HEK293 (cell line): Measurements from ENCODE around the gene DCDC2.
"Not testable (repeated sequence)": the region's sequence is repeated elsewhere in the genome, so short reads cannot be mapped to it uniquely, and the experiment has no call there.

Experiments
- CTCF ChIA-PET: fragments of 350-600 bp; formaldehyde crosslinking; extraction: SDS; loops from one replicate; lab custom pipeline; 2021; ENCODE audit warnings: antibody characterized with exemption; lab: Yijun Ruan, JAX
- POLR2A ChIA-PET: fragments of 300-600 bp; formaldehyde crosslinking; extraction: SDS; loops from one replicate; lab custom pipeline; 2020; ENCODE audit warnings: antibody characterized with exemption, inconsistent platforms; lab: Yijun Ruan, JAX
- H3K27ac ChIP-seq: fragments of 200-500 bp; sonication (Bioruptor generic); 2 replicates; pipeline ENCODE4 v1.5.1; 2014; ENCODE audit warnings: low read depth, low read length, control low read depth, inconsistent platforms; ENCODE audit errors: extremely low read depth
- H3K36me3 ChIP-seq, 2 experiments: fragments of 200-500 bp in 1 of 2; sonication (Bioruptor generic) in 1 of 2; 1 replicate in 1 of 2; 2 replicates in 1 of 2; pipeline ENCODE4 v1.5.1; 2014 to 2017; ENCODE audit warnings: inconsistent platforms in 2 of 2, low read length in 2 of 2; ENCODE audit not compliant: control insufficient read depth in 2 of 2, insufficient read depth in 1 of 2
- H3K4me1 ChIP-seq: fragments of 200-500 bp; sonication (Bioruptor generic); 2 replicates; pipeline ENCODE4 v1.5.1; 2014; ENCODE audit warnings: mild to moderate bottlenecking, low read length, inconsistent platforms; ENCODE audit not compliant: control insufficient read depth, insufficient read depth
- H3K4me3 ChIP-seq: 2 replicates; pipeline ENCODE4 v1.5.1; 2011; ENCODE audit warnings: low read depth, mild to moderate bottlenecking, control low read depth, low read length, moderate library complexity
- H3K9me3 ChIP-seq: fragments of 200-500 bp; sonication (Bioruptor generic); 2 replicates; pipeline ENCODE4 v1.5.1; 2014; ENCODE audit warnings: low read depth, low read length, inconsistent platforms; ENCODE audit not compliant: control insufficient read depth, insufficient read depth
- BCL11A ChIP-seq: fragments of 450-650 bp; formaldehyde crosslinking; IDR thresholded peaks from 2 replicates; pipeline ENCODE4 v1.5.1; 2016; ENCODE audit warnings: low read depth, missing biosample characterization, missing genetic modification characterization
- BCL11B ChIP-seq: fragments of 450-650 bp; formaldehyde crosslinking; IDR thresholded peaks from 2 replicates; pipeline ENCODE4 v1.5.1; 2016; ENCODE audit warnings: low read depth, missing biosample characterization, missing genetic modification characterization
- FEZF1 ChIP-seq: fragments of 450-650 bp; formaldehyde crosslinking; IDR thresholded peaks from 2 replicates; pipeline ENCODE4 v1.5.1; 2016; ENCODE audit warnings: missing biosample characterization, missing genetic modification characterization
- GLIS1 ChIP-seq: fragments of 450-650 bp; formaldehyde crosslinking; IDR thresholded peaks from 2 replicates; pipeline ENCODE4 v1.5.1; 2016; ENCODE audit warnings: missing biosample characterization, missing genetic modification characterization
- HOXC10 ChIP-seq: sonication (generic); formaldehyde crosslinking; IDR thresholded peaks from 2 replicates; pipeline ENCODE4 v1.8.1; 2023; ENCODE audit warnings: mild to moderate bottlenecking, missing genetic modification reagents
- KLF10 ChIP-seq: fragments of 450-650 bp; IDR thresholded peaks from 2 replicates; pipeline ENCODE4 v1.5.1; 2018; ENCODE audit warnings: missing biosample characterization, mild to moderate bottlenecking, missing genetic modification characterization
- SP7 ChIP-seq: fragments of 450-650 bp; formaldehyde crosslinking; IDR thresholded peaks from 2 replicates; pipeline ENCODE4 v1.5.1; 2016; ENCODE audit warnings: missing biosample characterization, missing genetic modification characterization
- WT1 ChIP-seq: fragments of 450-650 bp; formaldehyde crosslinking; IDR thresholded peaks from 2 replicates; pipeline ENCODE4 v1.5.1; 2016; ENCODE audit warnings: missing biosample characterization, missing genetic modification characterization
- ZBTB1 ChIP-seq: fragments of 450-650 bp; formaldehyde crosslinking; IDR thresholded peaks from 2 replicates; pipeline ENCODE4 v1.5.1; 2016; ENCODE audit warnings: missing biosample characterization, missing genetic modification characterization
- ZBTB17 ChIP-seq: fragments of 450-650 bp; formaldehyde crosslinking; IDR thresholded peaks from 2 replicates; pipeline ENCODE4 v1.5.1; 2016; ENCODE audit warnings: missing biosample characterization, missing genetic modification characterization
- ZBTB8A ChIP-seq: fragments of 450-650 bp; formaldehyde crosslinking; IDR thresholded peaks from 2 replicates; pipeline ENCODE4 v1.5.1; 2016; ENCODE audit warnings: missing biosample characterization, missing genetic modification characterization
- ZEB2 ChIP-seq: fragments of 450-650 bp; formaldehyde crosslinking; IDR thresholded peaks from 2 replicates; pipeline ENCODE4 v1.5.1; 2016; ENCODE audit warnings: missing biosample characterization, missing genetic modification characterization
- ZFHX2 ChIP-seq: fragments of 450-650 bp; formaldehyde crosslinking; conservative IDR thresholded peaks from 2 replicates; pipeline ENCODE4 v1.5.1; 2016; ENCODE audit warnings: missing biosample characterization, missing genetic modification characterization
- ZNF140 ChIP-seq: fragments of 450-650 bp; formaldehyde crosslinking; IDR thresholded peaks from 2 replicates; pipeline ENCODE4 v1.5.1; 2016; ENCODE audit warnings: missing biosample characterization, missing genetic modification characterization
- ZNF302 ChIP-seq: fragments of 450-650 bp; formaldehyde crosslinking; IDR thresholded peaks from 2 replicates; pipeline ENCODE4 v1.5.1; 2016; ENCODE audit warnings: missing biosample characterization, missing genetic modification characterization, low read depth
- ZNF366 ChIP-seq: fragments of 450-650 bp; formaldehyde crosslinking; conservative IDR thresholded peaks from 2 replicates; pipeline ENCODE4 v1.5.1; 2016; ENCODE audit warnings: missing biosample characterization, missing genetic modification characterization
- ZNF629 ChIP-seq: fragments of 450-650 bp; formaldehyde crosslinking; IDR thresholded peaks from 2 replicates; pipeline ENCODE4 v1.5.1; 2017; ENCODE audit warnings: missing biosample characterization, missing genetic modification characterization
- TF ChIP-seq, protein P1 (sequence below): fragments of 450-650 bp; IDR thresholded peaks from 2 replicates; pipeline ENCODE4 v1.5.1; 2018; ENCODE audit warnings: missing biosample characterization, missing genetic modification characterization
- TF ChIP-seq, protein P2 (sequence below): fragments of 450-650 bp; formaldehyde crosslinking; IDR thresholded peaks from 2 replicates; pipeline ENCODE4 v1.5.1; 2017; ENCODE audit warnings: missing biosample characterization, missing genetic modification characterization
- TF ChIP-seq, protein P3 (sequence below): fragments of 450-650 bp; formaldehyde crosslinking; IDR thresholded peaks from 2 replicates; pipeline ENCODE4 v1.5.1; 2016; ENCODE audit warnings: missing biosample characterization, missing genetic modification characterization
- TF ChIP-seq, protein P4 (sequence below): fragments of 450-650 bp; formaldehyde crosslinking; IDR thresholded peaks from 2 replicates; pipeline ENCODE4 v1.5.1; 2017; ENCODE audit warnings: missing biosample characterization, missing genetic modification characterization

DCDC2 gene

DNA sequence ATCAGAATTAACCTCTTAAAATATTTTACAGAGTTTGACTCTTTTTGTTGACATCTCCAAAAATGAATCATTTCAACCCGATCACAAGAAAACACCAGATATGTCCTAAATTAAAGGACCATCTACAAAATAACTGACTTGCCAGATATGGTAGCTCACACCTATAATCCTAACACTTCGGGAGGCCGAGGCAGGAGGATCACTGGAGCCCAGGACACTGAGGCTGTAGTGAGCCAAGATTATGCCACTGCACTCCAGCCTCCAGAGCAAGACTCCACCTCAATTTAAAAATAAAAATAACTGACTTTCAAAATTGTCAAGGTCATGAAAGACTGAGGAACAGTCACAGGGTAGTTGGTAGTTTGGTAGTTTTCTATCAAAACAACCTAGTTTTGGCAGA is 34.9 kb downstream of the DCDC2 start:
- ChIA-PET POLR2A (no interaction called here), CTCF (interaction anchor here (1.0 to 1.7 kb wide), 2 partner anchors 37 to 40 kb away, joined by 4 to 6 read pairs; no protein-coding TSS in a partner anchor)
- Histone ChIP-seq H3K9me3 (no peaks in the 10 kb centered on the region), H3K4me3 (no peak overlapping the region), H3K27ac (no peak overlapping the region), H3K4me1 (peaks cover 26% of the 10 kb centered on the region), H3K36me3 (no peaks in the 10 kb centered on the region)
- TF ChIP-seq, protein P1, sequence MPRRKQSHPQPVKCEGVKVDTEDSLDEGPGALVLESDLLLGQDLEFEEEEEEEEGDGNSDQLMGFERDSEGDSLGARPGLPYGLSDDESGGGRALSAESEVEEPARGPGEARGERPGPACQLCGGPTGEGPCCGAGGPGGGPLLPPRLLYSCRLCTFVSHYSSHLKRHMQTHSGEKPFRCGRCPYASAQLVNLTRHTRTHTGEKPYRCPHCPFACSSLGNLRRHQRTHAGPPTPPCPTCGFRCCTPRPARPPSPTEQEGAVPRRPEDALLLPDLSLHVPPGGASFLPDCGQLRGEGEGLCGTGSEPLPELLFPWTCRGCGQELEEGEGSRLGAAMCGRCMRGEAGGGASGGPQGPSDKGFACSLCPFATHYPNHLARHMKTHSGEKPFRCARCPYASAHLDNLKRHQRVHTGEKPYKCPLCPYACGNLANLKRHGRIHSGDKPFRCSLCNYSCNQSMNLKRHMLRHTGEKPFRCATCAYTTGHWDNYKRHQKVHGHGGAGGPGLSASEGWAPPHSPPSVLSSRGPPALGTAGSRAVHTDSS = no peak
- TF ChIP-seq BCL11B (tag by site-specific recombination) = no peak
- TF ChIP-seq ZBTB8A = no peak
- no peak for TF ChIP-seq ZBTB17 (tag by site-specific recombination)
- no peak for TF ChIP-seq HOXC10 (CRISPR knock-in tag)

DNA sequence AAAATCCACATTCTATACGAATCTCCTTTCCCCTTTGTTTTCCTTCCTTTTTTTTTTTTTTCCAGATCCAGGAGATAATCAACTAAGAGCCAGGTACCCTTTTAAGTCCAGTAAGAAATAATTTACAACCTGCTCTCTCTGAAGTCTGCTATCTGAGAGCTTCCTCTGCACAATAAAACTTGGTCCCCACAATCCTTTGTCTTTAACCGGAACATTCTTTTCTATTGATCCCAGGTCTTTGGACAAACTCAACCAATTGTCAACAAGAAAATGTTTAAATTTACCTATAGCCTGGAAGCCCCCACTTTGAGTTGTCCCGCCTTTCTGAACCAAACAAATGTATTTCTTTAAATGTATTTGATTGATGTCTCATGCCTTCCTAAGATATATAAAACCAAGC is 35.4 kb downstream of the DCDC2 start:
- not testable (repeated sequence) for H3K9me3 ChIP-seq, H3K27ac ChIP-seq, H3K36me3 ChIP-seq, H3K4me3 ChIP-seq
- POLR2A ChIA-PET = interaction anchor here (1.0 kb wide), 1 partner anchor 35 kb away, joined by 3 read pairs; the partner anchor contains the start of gene DCDC2
- H3K4me1 ChIP-seq = peaks cover 26% of the 10 kb centered on the region
- CTCF ChIA-PET = interaction anchor here (1.0 to 1.7 kb wide), 2 partner anchors 38 to 39 kb away, joined by 4 to 6 read pairs; no protein-coding TSS in a partner anchor

DNA sequence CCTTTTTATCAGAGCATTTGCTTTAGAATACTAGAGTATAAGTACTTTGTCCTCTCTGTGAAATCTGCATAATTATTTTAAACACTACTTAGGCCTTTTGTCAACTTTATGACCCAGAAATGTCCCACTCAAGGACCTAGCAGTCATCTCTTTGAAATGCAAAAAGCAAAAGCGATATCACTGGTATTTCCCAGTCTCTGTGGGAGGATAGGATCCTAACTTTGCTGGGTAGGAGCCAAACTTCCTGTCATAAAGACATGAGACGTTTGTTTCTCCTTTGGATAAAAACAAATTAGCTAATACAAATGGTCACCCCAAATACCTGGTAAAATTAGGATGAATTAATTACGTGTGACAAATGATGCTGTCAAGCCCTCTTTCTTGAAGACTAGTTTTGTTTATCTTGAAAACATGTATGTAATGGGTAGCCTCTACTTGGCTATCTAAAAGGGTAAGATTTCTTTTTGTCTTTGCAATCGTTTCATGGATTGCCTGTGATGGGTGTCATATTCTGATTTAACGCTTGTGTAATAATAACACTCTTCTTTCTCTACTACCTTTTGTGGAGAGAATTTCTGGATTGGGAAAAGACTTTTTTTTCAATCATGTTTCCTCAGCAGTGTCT is 36.2 kb downstream of the DCDC2 start:
- Histone ChIP-seq H3K4me3 (no peak overlapping the region), H3K27ac (no peak overlapping the region), H3K9me3 (no peaks in the 10 kb centered on the region), H3K4me1 (peaks cover 26% of the 10 kb centered on the region), H3K36me3 (no peaks in the 10 kb centered on the region)
- ChIA-PET CTCF (interaction anchor here (0.6 to 1.7 kb wide), 3 partner anchors 38 to 109 kb away, joined by 3 to 6 read pairs (median 4); no protein-coding TSS in a partner anchor), POLR2A (interaction anchor here (0.6 to 1.0 kb wide), 2 partner anchors 36 to 38 kb away, joined by 3 read pairs; partner anchors contain the start of gene DCDC2)
- TF ChIP-seq ZBTB1 (no peak), ZBTB17 (tag by site-specific recombination) (peak; percentile 44; the same call in 1 of the 2 replicates), ZNF366 (tag by site-specific recombination) (peak; percentile 51; the same call in 1 of the 2 replicates), FEZF1 (tag by site-specific recombination) (peak; percentile 50; the same call in 1 of the 2 replicates), WT1 (tag by site-specific recombination) (peak; percentile 74), GLIS1 (peak; percentile 30; the same call in 1 of the 2 replicates), SP7 (tag by site-specific recombination) (peak; percentile 53; the same call in 1 of the 2 replicates), ZNF140 (tag by site-specific recombination) (no peak), ZNF629 (peak; percentile 46), BCL11A (0 out of 2 replicates have a peak, but pooled peaks have one; percentile 40), ZEB2 (peak; percentile 66; the same call in 1 of the 2 replicates), ZNF302 (no peak), ZFHX2 (tag by site-specific recombination) (peak; percentile 41), KLF10 (tag by site-specific recombination) (peak; percentile 25; the same call in 1 of the 2 replicates)
- TF ChIP-seq, protein P2, sequence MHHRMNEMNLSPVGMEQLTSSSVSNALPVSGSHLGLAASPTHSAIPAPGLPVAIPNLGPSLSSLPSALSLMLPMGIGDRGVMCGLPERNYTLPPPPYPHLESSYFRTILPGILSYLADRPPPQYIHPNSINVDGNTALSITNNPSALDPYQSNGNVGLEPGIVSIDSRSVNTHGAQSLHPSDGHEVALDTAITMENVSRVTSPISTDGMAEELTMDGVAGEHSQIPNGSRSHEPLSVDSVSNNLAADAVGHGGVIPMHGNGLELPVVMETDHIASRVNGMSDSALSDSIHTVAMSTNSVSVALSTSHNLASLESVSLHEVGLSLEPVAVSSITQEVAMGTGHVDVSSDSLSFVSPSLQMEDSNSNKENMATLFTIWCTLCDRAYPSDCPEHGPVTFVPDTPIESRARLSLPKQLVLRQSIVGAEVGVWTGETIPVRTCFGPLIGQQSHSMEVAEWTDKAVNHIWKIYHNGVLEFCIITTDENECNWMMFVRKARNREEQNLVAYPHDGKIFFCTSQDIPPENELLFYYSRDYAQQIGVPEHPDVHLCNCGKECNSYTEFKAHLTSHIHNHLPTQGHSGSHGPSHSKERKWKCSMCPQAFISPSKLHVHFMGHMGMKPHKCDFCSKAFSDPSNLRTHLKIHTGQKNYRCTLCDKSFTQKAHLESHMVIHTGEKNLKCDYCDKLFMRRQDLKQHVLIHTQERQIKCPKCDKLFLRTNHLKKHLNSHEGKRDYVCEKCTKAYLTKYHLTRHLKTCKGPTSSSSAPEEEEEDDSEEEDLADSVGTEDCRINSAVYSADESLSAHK = peak; percentile 20; the same call in 1 of the 2 replicates
- TF ChIP-seq, protein P3, sequence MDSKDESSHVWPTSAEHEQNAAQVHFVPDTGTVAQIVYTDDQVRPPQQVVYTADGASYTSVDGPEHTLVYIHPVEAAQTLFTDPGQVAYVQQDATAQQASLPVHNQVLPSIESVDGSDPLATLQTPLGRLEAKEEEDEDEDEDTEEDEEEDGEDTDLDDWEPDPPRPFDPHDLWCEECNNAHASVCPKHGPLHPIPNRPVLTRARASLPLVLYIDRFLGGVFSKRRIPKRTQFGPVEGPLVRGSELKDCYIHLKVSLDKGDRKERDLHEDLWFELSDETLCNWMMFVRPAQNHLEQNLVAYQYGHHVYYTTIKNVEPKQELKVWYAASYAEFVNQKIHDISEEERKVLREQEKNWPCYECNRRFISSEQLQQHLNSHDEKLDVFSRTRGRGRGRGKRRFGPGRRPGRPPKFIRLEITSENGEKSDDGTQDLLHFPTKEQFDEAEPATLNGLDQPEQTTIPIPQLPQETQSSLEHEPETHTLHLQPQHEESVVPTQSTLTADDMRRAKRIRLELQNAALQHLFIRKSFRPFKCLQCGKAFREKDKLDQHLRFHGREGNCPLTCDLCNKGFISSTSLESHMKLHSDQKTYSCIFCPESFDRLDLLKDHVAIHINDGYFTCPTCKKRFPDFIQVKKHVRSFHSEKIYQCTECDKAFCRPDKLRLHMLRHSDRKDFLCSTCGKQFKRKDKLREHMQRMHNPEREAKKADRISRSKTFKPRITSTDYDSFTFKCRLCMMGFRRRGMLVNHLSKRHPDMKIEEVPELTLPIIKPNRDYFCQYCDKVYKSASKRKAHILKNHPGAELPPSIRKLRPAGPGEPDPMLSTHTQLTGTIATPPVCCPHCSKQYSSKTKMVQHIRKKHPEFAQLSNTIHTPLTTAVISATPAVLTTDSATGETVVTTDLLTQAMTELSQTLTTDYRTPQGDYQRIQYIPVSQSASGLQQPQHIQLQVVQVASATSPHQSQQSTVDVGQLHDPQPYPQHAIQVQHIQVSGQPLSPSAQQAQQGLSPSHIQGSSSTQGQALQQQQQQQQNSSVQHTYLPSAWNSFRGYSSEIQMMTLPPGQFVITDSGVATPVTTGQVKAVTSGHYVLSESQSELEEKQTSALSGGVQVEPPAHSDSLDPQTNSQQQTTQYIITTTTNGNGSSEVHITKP (tag by site-specific recombination) = peak; percentile 52; the same call in 1 of the 2 replicates
- TF ChIP-seq, protein P4, sequence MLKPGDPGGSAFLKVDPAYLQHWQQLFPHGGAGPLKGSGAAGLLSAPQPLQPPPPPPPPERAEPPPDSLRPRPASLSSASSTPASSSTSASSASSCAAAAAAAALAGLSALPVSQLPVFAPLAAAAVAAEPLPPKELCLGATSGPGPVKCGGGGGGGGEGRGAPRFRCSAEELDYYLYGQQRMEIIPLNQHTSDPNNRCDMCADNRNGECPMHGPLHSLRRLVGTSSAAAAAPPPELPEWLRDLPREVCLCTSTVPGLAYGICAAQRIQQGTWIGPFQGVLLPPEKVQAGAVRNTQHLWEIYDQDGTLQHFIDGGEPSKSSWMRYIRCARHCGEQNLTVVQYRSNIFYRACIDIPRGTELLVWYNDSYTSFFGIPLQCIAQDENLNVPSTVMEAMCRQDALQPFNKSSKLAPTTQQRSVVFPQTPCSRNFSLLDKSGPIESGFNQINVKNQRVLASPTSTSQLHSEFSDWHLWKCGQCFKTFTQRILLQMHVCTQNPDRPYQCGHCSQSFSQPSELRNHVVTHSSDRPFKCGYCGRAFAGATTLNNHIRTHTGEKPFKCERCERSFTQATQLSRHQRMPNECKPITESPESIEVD = peak; percentile 85
